ENCODE measurements around the gene IFITM1. TPM values are rescaled to one million over a fixed set of nuclear protein-coding genes. Genes with fewer than 3 reads are reported as not detected.
A peak's percentile ranks its signal among the peaks of the same experiment; 100 is the strongest.
"Not testable (repeated sequence)": the region's sequence is repeated elsewhere in the genome, so short reads cannot be mapped to it uniquely, and the experiment has no call there.

Gene IFITM1
- total and polyA plus RNA-seq, 7 donors = 41.2 to 580 (median 91.5) TPM

DNA sequence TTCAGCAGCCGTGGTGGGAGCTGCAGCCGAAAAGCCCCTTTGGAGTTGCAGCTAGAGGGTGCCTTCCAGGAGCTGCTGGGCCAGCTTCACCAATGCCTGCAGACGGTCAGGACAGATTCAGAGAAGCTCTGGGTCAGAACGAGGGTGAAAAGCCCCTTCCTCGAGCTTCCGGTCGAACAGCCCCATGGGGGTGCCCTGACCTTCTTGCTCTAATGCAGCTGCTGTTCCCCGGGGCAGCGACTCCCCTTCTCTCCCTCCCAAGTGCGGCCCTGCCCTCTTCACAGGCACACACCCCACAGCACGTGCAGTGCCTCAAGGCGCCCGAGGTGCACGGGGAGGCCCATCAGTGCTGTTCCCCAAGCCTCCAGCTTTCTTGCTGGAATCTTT, 16.5 kb downstream of the IFITM1 start:
- H3K4me3 ChIP-seq = no peak overlapping the region
- H3K9me3 ChIP-seq = no peaks in the 10 kb centered on the region
- no peak overlapping the region for H3K27ac ChIP-seq
- H3K4me1 ChIP-seq = peaks cover 0 to 29% (median 26%) of the 10 kb centered on the region in 4 donors
- no peaks in the 10 kb centered on the region for H3K36me3 ChIP-seq
- 77 to 82% methylated on average over 14 of the region's 14 CpGs for WGBS, 2 donors
- H3K27me3 ChIP-seq = no peaks in the 10 kb centered on the region
- TF ChIP-seq POLR2A (IDR thresholded peaks at IDR 0.05) = no peak
- TF ChIP-seq POLR2AphosphoS5 (IDR thresholded peaks at IDR 0.05) = no peak
- no peak for TF ChIP-seq EP300 (IDR thresholded peaks at IDR 0.05)
- TF ChIP-seq, protein P1, sequence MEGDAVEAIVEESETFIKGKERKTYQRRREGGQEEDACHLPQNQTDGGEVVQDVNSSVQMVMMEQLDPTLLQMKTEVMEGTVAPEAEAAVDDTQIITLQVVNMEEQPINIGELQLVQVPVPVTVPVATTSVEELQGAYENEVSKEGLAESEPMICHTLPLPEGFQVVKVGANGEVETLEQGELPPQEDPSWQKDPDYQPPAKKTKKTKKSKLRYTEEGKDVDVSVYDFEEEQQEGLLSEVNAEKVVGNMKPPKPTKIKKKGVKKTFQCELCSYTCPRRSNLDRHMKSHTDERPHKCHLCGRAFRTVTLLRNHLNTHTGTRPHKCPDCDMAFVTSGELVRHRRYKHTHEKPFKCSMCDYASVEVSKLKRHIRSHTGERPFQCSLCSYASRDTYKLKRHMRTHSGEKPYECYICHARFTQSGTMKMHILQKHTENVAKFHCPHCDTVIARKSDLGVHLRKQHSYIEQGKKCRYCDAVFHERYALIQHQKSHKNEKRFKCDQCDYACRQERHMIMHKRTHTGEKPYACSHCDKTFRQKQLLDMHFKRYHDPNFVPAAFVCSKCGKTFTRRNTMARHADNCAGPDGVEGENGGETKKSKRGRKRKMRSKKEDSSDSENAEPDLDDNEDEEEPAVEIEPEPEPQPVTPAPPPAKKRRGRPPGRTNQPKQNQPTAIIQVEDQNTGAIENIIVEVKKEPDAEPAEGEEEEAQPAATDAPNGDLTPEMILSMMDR (IDR thresholded peaks at IDR 0.05) = no peak
- intact Hi-C loops (cut with DNase I) = no loop called here
- peak; percentile 59 for DNase-seq

DNA sequence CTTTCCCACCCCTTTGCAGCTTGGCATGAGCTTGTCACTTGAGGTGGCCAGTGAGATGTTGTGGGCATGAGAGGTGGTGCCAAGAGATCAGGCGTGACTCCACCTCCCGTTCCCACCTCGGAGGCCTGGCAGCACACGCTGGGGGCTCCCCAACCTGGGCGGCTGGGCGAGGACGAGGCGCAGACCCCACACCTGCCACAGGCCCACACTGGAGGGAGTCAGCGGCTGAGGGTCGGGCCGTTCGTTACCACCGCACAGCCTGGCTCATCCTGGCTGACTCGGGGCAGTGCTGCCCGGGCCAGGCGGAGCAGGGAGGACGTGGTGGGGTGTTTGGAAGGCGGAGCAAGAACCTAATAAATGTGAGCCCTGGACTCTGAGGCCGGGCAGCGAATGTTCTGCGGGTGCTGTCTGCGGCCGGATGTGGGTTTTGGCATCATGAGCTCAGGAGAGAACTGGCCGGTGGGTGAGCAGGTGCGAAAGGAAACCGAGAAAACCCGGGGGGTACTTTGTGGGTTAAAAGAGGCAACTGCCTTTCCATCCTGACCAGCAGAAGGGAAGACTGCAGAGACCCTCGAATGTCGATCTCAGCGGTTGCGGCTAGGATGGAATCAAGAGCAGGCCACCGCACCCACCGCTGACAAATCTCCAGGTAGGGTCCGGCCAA, 17.0 kb downstream of the IFITM1 start:
- Histone ChIP-seq H3K4me3 (no peak overlapping the region), H3K27me3 (no peaks in the 10 kb centered on the region), H3K4me1 (peaks cover 0 to 29% (median 24%) of the 10 kb centered on the region in 4 donors), H3K9me3 (no peaks in the 10 kb centered on the region), H3K36me3 (no peaks in the 10 kb centered on the region), H3K27ac (no peak overlapping the region)
- WGBS, 2 donors = 68 to 84% methylated on average over 34 of the region's 34 CpGs
- intact Hi-C loops (cut with DNase I) = no loop called here
- TF ChIP-seq, protein P1 (IDR thresholded peaks at IDR 0.05) = no peak
- TF ChIP-seq POLR2A (IDR thresholded peaks at IDR 0.05) (no peak), EP300 (IDR thresholded peaks at IDR 0.05) (no peak), POLR2AphosphoS5 (IDR thresholded peaks at IDR 0.05) (no peak)
- peak; percentile 60 for DNase-seq

DNA sequence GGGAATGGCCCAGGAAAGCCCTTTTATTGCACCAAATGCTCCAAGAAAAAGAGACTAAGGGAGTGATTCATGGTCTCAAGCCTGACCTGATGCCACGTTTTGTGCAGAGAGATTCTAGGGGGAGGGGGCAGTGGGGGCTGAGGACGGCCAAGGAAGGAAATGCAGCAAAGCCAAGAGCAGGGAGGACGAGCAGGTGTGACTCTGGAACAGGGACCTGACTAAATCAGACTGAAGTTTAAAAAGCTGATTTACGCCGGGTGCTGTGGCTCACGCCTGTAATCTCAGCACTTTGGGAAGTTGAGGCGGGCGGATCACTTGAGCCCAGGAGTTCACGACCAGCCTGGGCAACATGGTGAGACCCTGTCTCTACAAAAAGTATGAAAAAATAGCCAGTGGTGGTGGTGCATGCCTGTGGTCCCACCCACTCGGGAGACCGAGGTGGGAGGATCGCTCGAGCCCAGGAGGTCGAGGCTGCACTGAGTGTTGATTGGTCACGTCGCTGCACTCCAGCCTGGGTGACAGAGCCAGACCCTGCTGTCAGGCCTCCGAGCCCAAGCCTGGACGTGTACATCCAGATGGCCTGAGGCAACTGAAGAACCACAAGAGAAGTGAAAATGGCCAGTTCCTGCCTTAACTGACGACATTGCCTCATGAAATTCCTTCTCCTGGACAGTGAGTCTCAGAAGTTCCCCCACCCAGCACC, 17.7 kb downstream of the IFITM1 start:
- Histone ChIP-seq H3K4me3 (no peak overlapping the region), H3K36me3 (no peaks in the 10 kb centered on the region), H3K9me3 (no peaks in the 10 kb centered on the region), H3K4me1 (peaks cover 0 to 29% (median 21%) of the 10 kb centered on the region in 4 donors), H3K27me3 (no peaks in the 10 kb centered on the region), H3K27ac (no peak overlapping the region)
- intact Hi-C loops (cut with DNase I) = no loop called here
- TF ChIP-seq POLR2AphosphoS5 (IDR thresholded peaks at IDR 0.05) (no peak), EP300 (IDR thresholded peaks at IDR 0.05) (no peak), POLR2A (IDR thresholded peaks at IDR 0.05) (no peak)
- TF ChIP-seq, protein P1 (IDR thresholded peaks at IDR 0.05) = no peak
- DNase-seq = peak; percentile 29
- WGBS, 2 donors = 80 to 91% methylated on average over 19 of the region's 19 CpGs

DNA sequence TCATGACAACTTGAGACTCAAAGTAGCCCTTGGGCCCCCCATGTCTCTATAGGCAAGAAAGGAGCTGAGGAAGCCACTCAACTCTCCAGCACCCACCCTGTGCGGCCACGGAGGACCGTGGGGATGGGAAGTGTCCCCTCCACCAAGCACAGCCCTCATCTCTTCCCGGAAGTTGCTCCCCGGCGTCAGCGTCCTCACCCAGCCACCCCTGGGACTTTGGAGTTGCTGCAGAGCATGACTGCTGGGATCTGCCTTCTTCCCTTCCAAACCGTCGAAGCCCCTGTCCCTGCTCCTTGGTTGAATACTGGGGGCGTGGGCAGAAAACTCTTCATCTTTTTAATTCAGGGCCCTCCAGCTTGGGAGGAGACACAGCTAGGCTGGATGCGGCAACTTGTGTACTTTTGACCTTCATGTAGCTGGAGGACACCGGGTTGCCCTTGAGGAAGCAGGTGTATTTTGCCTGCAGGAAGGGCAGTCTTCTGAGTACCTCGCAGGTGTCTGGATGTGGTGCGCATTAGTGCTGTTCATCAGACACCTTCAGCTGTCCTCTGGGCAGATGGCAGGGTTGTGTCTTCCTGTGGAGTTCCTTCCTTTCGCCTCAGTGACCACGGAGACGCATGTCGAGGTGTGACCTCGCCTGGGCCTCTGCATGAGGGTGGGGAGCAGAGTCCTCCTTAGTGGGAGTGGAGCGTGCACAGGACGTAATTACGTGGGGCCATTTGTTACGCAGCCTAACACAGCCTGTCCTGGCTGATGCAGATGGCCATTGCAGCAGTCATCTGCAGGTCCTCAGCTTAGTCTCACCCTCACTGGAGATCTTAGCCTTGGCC, 19.0 kb downstream of the IFITM1 start:
- no peaks in the 10 kb centered on the region for H3K27me3 ChIP-seq
- DNase-seq = peak; percentile 62
- H3K36me3 ChIP-seq = no peaks in the 10 kb centered on the region
- intact Hi-C loops (cut with DNase I) = no loop called here
- no peak overlapping the region for H3K4me3 ChIP-seq
- H3K27ac ChIP-seq = no peak overlapping the region
- H3K9me3 ChIP-seq = no peaks in the 10 kb centered on the region
- 89 to 91% methylated on average over 23 of the region's 23 CpGs for WGBS, 2 donors
- no peak for TF ChIP-seq POLR2A (IDR thresholded peaks at IDR 0.05)
- no peak for TF ChIP-seq POLR2AphosphoS5 (IDR thresholded peaks at IDR 0.05)
- no peak for TF ChIP-seq EP300 (IDR thresholded peaks at IDR 0.05)
- TF ChIP-seq, protein P1 (IDR thresholded peaks at IDR 0.05) = no peak
- H3K4me1 ChIP-seq = peaks cover 0 to 19% (median 9%) of the 10 kb centered on the region in 4 donors

DNA sequence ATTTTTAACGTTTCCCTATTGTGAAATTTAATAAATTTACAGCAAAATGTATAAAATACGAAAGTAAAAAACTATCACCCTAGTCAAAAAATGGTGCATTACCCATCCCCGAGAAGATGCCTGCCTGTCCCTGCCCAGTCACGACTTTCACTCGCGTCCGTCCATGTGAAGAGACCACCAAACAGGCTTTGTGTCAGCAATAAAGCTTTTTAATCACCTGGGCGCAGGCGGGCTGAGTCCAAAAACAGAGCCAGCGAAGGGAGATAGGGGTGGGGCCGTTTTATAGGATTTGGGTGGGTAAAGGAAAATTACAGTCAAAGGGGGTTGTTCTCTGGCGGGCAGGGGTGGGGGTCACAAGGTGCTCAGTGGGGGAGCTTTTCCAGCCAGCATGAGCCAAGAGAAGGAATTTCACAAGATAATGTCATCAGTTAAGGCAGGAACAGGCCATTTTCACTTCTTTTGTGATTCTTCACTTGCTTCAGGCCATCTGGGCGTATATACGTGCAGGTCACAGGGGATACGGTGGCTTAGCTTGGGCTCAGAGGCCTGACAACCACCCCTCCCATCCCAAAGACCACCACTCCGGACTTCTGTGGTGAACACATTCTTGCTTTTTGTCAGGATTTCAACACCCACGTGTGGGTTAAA, 19.9 kb downstream of the IFITM1 start:
- H3K36me3 ChIP-seq; H3K27me3 ChIP-seq; H3K9me3 ChIP-seq; H3K27ac ChIP-seq; H3K4me3 ChIP-seq; intact Hi-C loops (cut with DNase I): not testable (repeated sequence)
- peaks cover 0 to 15% (median 7%) of the 10 kb centered on the region in 4 donors for H3K4me1 ChIP-seq
- WGBS, 2 donors = 87 to 88% methylated on average over 17 of the region's 17 CpGs
- DNase-seq = peak; percentile 48
